Measurements from ENCODE around the gene AUTS2.

GRCh38 chr7:70353946-70354335 is 755.7 kb downstream of the AUTS2 start:
- TF ChIP-seq ZFX (CRISPR knock-in tag; IDR thresholded peaks at IDR 0.05) (no peak), JUNB (CRISPR knock-in tag; conservative IDR thresholded peaks at IDR 0.05) (no peak), KLF1 (tag; IDR thresholded peaks at IDR 0.05) (no peak), FOXP4 (CRISPR knock-in tag; IDR thresholded peaks at IDR 0.05; ENCODE audit: borderline replicate concordance) (no peak), ARID4B (CRISPR knock-in tag; IDR thresholded peaks at IDR 0.05) (no peak), ZNF408 (CRISPR knock-in tag; IDR thresholded peaks at IDR 0.05; ENCODE audit: low read depth) (no peak), CHD2 (IDR thresholded peaks at IDR 0.05; ENCODE audit: low read depth, low read length) (no peak), BRCA1 (IDR thresholded peaks at IDR 0.05) (no peak), BRCA1 (CRISPR knock-in tag; IDR thresholded peaks at IDR 0.05) (no peak), ZKSCAN1 (IDR thresholded peaks at IDR 0.05; ENCODE audit: low read depth, low read length) (no peak)
